HG03442 (cell line): Measurements from ENCODE around the gene PCBP1.
A peak's percentile ranks its signal among the peaks of the same experiment; 100 is the strongest.
"Not testable (repeated sequence)": the region's sequence is repeated elsewhere in the genome, so short reads cannot be mapped to it uniquely, and the experiment has no call there.

Experiments
- ATAC-seq: cut with Tn5 transposase; IDR thresholded peaks from one replicate; pipeline ENCODE4 v1.9.1; 2021; ENCODE audit warnings: mild to moderate bottlenecking, moderate library complexity; ENCODE audit not compliant: unreplicated experiment

The PCBP1 gene

DNA sequence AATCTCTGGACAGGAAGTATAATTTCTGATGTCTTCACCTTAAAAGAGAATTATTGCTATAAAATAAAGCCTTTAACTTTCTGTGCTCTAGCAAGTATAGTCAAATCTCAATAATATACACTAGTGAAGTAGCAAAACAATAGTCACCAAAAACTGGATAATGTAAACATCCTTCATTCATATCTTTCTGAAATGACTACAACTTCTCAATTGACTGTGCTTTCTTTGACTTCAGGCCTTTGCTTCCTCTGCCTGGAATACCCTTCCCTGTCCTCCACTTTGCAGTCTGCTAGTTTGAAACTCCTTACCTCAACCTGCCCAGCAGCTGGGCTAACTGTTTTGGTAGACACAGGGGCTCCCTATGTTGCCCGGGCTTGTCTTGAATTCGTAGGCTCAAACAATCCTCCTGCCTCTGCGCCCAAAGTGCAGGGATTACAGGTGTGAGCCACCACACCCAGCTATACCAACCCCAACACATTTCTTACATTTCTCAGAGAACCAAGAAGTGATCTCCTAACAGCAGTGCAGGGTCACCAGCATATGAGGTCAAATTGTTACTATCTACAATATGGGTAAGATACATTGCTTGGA is 6.6 kb upstream of the PCBP1 start:
- ATAC-seq = no peak

DNA sequence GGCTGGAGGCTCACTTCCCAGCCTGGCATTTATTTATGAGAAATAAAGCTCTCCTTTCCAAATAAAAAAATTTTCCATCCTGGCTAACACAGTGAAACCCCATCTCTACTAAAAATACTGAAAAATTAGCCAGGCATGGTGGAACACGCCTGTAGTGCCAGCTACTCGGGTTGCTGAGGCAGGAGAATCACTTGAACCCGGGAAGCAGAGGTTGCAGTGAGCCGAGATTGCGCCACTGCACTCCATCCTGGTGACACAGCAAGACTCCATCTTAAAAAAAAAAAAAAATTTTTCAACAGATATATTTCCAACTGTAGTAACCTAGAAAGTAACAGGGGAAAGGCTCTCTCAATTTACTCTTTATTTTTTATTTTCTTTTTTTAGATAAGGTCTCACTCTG is 6.1 kb upstream of the PCBP1 start:
- no peak for ATAC-seq

DNA sequence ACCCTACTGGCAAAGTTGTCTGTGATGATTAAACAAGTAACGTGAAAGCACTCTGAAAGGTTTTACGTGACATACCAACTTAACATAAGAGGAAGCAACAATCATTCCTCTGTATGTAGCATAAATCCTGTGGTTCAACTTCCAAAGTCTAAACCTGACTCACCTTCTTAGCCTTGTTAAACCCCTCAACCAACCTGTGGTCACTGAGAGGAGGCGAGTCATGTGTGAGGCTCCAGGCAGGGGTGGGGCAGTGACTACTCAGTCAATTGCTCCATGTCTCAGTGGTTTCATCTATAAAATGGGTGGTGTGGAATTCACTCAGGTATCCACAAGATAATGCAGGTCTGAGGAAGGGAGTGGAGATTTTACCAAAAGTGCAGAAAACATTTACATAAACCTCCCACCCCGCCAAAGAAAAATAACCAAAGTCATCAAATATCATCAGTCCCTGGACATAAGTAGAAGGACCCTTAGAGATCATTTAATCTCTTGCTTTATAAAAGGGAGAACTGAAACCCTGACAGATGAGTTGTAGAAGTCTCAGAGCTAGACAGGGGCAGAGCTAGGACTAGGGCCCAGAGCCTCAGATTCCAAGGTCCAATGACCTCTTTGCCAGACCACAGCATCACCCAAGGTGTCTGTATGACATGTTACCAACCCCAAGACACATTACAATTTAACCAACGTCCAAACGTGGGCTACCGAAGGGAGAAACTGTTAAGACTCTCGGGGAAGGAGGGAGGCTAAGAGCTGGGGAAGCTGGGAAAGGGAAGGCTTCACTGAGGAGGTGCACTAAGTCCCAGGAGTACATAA is 3.7 kb upstream of the PCBP1 start:
- ATAC-seq = peak; percentile 36

DNA sequence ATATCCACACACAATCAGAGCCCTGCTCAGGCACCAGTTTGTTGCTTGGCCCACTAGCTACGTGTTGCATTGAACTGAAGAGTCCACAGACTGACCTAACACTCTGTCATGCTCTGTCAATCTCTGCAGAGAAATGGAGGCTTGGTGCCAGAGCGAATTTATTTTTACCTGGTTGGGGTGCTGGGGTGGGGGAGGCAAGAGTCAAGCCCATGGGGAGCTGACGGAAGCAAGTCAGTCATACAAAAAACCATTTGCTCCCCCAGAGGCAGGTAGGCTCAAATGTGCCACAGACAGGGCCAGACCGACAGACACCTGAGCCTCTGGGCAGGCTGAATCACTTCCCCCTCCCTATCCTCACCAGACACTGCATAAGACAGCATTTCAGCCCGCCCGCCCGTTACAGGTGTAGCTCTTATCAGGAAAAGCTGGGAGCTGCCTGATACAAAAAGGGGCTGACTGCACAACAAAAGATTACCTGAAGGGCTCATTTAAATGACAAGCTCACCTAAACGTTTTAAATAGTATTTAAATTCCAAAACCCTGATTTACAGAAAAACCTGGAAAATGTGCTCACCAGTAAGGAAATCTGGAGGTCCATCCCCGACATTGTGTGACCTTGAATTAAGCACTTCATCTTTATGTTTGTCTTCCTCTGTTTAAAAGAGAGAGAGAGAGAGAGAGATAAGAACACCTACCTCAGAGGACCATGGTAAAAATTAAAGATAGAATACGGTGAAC is 2.1 kb upstream of the PCBP1 start:
- no peak for ATAC-seq

DNA sequence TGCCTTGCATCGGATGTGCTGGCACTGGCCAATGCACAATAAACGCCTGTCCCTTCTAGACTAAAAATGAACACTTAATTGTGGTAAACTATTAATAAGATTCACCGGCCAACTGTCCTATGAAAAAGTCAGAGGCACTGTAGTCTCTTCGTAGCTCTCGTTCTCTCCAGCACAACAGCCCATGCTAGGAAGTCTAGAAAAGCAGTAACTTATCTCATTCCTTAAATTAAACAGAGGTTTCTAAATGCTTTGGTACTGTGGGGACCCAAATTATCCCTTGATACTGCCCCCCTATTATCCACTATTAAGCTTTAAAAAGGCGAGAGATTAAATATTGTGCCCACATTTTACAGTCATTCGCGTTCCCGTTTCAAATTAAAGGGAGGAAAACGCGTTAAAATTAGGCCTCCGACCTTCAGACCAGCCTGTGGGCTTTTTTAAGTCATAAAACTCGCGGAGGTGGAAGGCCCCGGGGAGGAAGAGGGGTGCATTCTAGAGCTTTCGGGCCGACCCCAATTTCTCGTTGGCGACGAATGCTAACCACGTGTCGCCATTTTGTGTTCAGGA is 1.5 kb upstream of the PCBP1 start:
- no peak for ATAC-seq

DNA sequence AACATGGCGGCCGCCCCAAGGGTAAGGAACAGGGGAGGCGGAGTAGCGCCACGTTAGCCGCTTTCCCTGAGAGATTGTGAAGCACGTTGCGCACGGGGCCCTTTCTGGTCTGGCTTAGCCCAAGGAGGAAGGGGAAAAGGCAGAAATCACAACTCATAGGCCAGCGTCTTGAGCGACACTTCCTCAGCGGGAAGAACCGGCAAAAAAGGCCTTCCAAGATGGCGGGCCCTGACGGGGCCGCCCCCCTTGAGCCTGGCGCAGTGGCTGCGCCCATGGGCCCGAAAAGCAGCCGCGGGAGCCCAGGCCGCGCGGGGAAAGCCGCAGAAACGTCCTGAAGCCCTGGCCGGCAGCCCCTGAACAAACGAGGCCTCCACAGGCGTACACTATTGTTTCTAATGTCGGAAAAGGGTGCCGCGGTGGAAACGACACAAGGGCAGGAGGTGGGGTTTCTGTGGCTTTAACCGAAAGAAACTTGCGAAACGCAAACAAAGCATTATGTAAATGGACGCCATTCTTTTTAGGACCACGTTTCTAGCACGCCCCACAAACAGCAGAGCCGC is 919 bp upstream of the PCBP1 start:
- ATAC-seq = peak; percentile 27

DNA sequence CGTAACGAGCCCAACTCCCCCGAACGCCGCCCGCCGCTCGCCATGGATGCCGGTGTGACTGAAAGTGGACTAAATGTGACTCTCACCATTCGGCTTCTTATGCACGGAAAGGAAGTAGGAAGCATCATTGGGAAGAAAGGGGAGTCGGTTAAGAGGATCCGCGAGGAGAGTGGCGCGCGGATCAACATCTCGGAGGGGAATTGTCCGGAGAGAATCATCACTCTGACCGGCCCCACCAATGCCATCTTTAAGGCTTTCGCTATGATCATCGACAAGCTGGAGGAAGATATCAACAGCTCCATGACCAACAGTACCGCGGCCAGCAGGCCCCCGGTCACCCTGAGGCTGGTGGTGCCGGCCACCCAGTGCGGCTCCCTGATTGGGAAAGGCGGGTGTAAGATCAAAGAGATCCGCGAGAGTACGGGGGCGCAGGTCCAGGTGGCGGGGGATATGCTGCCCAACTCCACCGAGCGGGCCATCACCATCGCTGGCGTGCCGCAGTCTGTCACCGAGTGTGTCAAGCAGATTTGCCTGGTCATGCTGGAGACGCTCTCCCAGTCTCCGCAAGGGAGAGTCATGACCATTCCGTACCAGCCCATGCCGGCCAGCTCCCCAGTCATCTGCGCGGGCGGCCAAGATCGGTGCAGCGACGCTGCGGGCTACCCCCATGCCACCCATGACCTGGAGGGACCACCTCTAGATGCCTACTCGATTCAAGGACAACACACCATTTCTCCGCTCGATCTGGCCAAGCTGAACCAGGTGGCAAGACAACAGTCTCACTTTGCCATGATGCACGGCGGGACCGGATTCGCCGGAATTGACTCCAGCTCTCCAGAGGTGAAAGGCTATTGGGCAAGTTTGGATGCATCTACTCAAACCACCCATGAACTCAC is 673 bp downstream of the PCBP1 start:
- ATAC-seq = no peak

DNA sequence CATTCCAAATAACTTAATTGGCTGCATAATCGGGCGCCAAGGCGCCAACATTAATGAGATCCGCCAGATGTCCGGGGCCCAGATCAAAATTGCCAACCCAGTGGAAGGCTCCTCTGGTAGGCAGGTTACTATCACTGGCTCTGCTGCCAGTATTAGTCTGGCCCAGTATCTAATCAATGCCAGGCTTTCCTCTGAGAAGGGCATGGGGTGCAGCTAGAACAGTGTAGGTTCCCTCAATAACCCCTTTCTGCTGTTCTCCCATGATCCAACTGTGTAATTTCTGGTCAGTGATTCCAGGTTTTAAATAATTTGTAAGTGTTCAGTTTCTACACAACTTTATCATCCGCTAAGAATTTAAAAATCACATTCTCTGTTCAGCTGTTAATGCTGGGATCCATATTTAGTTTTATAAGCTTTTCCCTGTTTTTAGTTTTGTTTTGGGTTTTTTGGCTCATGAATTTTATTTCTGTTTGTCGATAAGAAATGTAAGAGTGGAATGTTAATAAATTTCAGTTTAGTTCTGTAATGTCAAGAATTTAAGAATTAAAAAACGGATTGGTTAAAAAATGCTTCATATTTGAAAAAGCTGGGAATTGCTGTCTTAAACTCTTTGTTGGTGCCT is 1.4 kb downstream of the PCBP1 start:
- ATAC-seq = no peak

DNA sequence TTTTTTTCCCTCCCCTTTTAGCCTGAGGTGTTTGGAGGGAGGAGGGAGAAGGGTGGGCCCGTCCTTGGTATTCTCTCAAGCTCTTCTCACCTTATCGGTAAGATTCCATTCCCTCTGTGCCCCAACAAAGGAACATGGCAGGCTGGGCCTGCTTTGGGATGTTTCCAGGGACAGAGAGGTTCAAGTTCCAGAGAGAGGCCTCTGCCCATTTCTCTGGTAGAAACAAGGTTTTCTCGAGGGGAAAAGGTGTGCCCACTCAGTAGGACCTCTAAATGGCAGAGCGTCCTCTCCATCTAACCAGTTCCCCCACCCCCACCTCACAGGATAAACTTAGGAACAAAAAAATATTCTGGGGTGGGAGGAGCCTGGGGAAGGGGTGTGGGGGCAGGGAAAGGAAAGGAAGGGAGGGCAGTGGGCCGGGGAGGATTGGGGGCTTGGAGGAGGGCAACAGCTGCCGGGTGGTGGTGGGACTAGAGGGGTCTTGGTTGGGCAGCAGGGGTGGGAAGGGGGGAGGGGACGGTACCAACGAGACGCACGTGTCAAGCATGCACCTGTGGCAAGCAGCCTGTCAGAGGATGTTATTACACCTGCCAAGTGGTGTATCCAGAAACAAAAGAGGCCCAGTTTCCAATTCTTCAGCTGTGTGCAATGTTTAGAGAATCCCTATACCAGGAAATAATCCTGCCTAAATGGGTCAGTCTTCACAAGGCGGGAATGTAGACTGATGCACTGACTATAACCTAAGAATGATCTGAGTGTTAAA is 2.1 kb downstream of the PCBP1 start:
- no peak for ATAC-seq

DNA sequence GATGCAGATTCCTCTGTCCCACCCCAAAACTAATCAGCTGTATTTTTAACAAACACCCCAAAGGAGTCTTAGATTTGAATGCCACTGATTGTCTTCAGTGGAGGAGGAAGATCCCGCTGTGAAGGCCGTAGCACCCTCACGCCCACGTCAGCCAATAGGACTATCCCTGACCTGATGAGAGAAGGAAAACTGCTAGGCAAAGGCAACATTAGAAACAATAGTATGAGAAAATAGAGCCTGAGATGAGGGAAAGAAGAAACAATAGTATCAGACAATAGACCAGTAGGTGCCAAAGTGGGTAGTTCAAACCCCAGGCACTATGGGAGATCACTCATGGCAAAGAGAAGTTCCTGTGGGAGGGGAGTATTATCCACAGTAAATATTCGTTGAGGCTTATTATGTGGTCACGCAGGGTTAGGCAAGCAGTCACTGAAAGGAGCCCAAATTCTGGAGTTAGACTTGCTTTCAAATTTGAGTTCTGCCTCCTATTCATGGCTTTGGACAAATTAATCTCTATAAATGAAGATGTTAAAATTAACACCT is 2.8 kb downstream of the PCBP1 start:
- ATAC-seq = no peak

DNA sequence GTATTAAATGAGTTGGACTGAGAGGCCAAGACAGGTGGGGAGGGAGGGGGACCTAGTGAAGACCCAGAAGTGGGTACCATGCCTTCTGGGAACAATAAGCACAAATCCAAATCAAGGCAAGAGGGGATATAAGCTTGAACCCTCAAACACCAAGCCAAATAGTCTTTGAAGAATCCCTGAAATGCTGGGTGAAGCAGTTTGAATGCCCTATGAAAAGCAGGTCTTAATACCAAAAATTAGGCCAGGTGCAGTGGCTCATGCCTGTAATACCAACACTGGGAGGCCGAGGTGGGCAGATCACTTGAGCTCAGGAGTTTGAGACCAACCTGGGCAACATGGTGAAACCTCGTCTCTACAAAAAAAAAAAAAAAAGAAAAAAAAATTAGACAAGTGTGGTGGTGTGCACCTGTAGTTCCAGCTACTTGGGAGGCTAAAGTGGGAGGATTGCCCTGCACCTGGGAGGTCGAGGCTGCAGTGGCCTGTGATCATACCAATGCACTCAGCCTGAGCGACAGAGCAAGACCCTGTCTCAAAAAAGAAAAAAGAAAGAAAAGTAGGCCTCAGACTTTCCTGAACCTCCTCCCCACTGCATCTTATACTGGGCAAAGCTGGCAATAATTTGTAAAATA is 3.5 kb downstream of the PCBP1 start:
- ATAC-seq = no peak

DNA sequence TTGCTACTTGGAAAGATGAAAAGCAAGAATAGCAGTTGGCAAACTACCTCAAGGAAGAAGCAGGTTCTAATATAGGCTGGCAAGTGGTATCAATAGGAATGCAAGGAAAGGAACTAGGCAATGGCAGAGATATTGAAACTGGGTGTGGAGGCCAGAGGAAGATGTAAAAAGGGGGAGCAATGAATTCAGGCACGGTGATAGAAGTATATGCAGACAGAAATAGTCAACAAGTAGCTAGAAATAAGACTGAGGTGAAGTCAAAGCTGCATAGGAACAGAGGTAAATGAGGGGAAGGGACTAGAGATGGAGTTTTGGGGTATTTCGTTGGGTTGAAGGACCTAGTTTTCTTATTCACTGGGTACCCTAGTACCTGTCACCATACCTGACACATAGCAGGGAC is 4.1 kb downstream of the PCBP1 start:
- no peak for ATAC-seq

DNA sequence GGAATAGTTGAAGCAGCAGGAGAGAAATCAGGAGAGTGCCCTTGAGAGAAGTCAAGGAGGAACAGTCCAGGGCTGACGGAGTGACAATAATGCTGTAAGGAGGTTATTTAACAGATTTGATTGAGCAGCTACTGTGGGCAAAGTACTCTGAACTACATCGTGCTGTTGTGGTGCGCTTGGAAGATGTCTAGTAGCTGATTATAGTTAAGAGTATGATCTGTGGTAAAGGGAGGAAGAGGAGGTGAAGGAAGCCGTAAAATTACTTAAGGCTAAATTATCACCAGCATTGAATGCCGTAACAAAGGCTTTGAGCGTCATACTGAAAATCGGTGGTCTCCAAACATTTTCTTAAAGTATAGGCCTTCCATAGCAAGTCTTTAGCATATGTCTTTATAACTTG is 4.5 kb downstream of the PCBP1 start:
- ATAC-seq = no peak

DNA sequence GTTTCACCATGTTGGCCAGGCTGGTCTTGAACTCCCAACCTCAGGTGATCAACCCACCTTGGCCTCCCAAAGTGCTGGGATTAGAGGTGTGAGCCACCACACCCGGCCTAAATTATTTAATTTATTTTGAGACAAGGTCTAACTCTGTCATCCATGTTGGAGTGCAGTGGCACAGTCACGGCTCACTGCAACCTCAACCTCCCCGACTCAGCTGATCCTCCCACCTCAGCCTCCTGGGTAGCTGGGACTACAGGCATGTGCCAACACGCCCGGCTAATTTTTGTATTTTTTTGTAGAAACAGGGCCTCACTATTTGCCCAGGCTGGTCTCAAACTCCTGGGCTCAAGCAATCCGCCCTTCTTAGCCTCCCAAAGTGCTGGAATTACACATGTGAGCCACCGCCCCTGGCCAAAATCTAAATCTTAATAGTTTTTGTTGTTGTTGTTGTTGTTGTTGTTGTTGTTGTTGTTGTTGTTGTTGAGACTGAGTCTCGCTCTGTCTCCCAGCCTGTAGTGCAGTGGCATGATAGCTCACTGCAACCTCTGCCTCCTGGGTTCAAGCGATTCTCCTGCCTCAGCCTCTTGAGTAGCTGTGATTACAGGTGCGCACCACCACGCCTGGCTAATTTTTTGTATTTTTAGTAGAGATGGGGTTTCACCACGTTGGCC is 5.4 kb downstream of the PCBP1 start:
- ATAC-seq = not testable (repeated sequence)

DNA sequence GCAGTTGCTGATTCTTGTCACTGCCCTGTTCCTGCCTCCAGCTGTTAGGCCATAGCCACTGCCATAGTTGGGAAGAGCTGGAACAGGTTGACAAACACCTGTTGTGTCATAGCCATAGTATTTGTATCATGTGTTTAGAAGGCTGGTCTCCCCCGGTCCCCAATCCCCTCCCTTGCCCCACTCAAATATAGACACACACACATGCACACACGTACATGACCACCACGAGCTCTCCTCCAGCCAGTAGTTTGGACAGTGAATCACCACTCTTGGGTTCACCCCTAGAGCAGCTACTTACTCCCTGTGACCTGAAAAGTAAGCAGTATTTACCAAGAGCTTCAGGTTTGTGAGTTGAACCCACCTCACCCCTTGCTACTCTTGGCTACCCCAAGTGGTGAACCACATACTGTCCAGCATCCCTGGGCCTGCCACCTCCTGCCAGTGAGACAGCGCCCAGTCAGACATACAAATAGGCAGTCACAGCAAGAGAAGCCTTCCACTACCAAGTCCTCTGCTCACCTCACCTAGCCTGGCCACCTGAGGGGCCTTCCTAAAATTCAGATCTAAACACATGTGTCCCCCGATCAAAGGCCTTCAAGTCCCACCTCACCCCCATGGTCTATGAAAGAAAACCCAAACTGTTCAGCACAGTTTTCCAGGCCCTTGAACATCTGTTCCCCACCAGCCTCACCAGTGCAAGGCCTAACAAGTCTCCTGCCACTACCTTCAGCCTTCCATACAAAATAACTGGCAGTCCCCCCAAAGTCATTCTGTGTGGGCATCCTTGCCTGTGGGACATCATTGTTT is 7.1 kb downstream of the PCBP1 start:
- ATAC-seq = no peak

DNA sequence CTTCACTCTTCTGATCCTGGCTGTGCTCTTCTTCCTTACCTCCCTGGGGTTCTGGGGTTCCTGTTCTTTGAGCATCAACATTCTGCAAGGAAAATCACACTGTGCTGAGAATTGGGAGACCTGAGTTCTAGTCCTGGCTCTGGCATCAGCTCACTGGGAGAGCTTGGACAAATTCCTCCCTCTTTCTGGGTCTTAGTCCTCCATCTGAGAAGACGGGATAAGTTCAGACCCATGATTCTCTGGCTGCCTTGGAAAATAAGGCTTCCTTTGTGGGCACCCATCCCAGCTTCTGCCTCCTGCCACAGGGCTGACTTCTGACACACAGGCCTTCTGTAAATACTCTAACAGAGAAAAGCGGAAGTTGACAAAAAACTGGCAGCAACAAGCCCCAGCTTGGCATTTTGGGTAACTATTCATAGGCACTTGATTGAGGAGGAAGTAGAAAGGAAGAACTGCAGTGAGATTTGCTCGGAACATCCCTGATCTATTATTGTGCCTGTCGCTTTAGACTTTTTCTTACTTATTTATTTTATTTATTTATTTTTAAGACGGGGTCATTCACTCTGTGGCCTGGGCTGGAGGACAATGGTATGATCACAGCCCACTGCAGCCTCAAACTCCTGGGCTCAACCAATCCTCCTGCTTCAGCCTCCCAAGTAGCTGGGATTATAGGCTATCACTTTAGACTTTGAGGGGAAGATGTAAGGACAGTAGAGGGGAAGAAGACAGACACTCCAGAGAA is 7.9 kb downstream of the PCBP1 start:
- ATAC-seq = peak; percentile 62
